ENCODE results near the gene THADA. TPM values are rescaled to one million over a fixed set of nuclear protein-coding genes. Genes with fewer than 3 reads are reported as not detected.

THADA gene
- total RNA-seq, 1 experiment from 2014 or later: 27.5 TPM

DNA sequence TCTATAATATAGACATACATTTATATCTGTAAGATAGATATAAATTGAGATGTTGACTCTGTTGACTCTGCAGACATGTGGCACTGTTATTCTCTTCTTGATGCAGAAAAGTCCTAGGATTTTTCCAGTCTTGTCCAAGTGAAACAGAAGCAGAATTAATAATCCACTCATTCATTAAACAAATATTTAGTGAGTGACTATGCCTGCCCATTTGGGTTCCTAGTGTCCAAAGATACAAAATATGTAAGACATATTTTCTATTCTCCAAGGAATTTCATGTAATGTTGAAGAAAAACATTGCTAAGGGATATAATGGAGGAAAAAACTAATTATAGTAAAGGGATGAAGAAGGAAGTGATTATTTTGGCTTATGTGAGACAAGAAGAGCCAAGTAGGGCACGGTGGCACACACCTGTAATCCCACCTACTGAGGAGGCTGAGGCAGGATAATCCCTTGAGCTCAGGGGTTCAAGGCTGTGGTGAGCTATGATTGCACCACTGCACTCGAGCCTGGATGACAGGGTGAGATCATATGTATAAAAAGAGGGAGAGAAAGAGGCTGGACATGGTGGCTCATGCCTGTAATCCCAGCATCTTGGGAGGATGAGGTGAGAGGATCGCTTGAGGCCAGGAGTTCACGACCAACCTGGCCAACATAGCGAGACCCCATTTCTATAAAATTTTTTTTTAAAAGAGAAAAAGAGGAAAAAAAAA, 21.3 kb upstream of the THADA start:
- POLR2A ChIA-PET: no interaction called here
- no peaks in the 10 kb centered on the region for H3K27me3 Mint-ChIP-seq (ENCODE audit: low read depth)
- no peak overlapping the region for H3K27ac Mint-ChIP-seq
- ATAC-seq (no peak), DNase-seq (ENCODE audit: low spot score) (no peak)
- H3K36me3 Mint-ChIP-seq: no peaks in the 10 kb centered on the region
- CTCF ChIA-PET: no interaction called here
- H3K4me1 Mint-ChIP-seq: peaks cover 6% of the 10 kb centered on the region
- peaks cover 8% of the 10 kb centered on the region for H3K9me3 Mint-ChIP-seq
- no peak overlapping the region for H3K4me3 Mint-ChIP-seq
- TF ChIP-seq EMX1 (CRISPR knock-in tag; IDR thresholded peaks at IDR 0.05): no peak
- TF ChIP-seq CREM (CRISPR knock-in tag; IDR thresholded peaks at IDR 0.05): no peak
- TF ChIP-seq, protein P1, sequence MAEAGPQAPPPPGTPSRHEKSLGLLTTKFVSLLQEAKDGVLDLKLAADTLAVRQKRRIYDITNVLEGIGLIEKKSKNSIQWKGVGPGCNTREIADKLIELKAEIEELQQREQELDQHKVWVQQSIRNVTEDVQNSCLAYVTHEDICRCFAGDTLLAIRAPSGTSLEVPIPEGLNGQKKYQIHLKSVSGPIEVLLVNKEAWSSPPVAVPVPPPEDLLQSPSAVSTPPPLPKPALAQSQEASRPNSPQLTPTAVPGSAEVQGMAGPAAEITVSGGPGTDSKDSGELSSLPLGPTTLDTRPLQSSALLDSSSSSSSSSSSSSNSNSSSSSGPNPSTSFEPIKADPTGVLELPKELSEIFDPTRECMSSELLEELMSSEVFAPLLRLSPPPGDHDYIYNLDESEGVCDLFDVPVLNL (CRISPR knock-in tag; IDR thresholded peaks at IDR 0.05; ENCODE audit: borderline replicate concordance, low read depth): no peak
- TF ChIP-seq, protein P2, sequence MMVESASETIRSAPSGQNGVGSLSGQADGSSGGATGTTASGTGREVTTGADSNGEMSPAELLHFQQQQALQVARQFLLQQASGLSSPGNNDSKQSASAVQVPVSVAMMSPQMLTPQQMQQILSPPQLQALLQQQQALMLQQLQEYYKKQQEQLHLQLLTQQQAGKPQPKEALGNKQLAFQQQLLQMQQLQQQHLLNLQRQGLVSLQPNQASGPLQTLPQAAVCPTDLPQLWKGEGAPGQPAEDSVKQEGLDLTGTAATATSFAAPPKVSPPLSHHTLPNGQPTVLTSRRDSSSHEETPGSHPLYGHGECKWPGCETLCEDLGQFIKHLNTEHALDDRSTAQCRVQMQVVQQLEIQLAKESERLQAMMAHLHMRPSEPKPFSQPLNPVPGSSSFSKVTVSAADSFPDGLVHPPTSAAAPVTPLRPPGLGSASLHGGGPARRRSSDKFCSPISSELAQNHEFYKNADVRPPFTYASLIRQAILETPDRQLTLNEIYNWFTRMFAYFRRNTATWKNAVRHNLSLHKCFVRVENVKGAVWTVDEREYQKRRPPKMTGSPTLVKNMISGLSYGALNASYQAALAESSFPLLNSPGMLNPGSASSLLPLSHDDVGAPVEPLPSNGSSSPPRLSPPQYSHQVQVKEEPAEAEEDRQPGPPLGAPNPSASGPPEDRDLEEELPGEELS (CRISPR knock-in tag; IDR thresholded peaks at IDR 0.05): no peak
- TF ChIP-seq RORB (CRISPR knock-in tag; IDR thresholded peaks at IDR 0.05): no peak
- TF ChIP-seq, protein P3, sequence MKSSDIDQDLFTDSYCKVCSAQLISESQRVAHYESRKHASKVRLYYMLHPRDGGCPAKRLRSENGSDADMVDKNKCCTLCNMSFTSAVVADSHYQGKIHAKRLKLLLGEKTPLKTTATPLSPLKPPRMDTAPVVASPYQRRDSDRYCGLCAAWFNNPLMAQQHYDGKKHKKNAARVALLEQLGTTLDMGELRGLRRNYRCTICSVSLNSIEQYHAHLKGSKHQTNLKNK (CRISPR knock-in tag; IDR thresholded peaks at IDR 0.05): no peak
- no peak for TF ChIP-seq CREB1 (CRISPR knock-in tag; IDR thresholded peaks at IDR 0.05)
- TF ChIP-seq, protein P4, sequence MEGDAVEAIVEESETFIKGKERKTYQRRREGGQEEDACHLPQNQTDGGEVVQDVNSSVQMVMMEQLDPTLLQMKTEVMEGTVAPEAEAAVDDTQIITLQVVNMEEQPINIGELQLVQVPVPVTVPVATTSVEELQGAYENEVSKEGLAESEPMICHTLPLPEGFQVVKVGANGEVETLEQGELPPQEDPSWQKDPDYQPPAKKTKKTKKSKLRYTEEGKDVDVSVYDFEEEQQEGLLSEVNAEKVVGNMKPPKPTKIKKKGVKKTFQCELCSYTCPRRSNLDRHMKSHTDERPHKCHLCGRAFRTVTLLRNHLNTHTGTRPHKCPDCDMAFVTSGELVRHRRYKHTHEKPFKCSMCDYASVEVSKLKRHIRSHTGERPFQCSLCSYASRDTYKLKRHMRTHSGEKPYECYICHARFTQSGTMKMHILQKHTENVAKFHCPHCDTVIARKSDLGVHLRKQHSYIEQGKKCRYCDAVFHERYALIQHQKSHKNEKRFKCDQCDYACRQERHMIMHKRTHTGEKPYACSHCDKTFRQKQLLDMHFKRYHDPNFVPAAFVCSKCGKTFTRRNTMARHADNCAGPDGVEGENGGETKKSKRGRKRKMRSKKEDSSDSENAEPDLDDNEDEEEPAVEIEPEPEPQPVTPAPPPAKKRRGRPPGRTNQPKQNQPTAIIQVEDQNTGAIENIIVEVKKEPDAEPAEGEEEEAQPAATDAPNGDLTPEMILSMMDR (IDR thresholded peaks at IDR 0.05): no peak
- no peak for TF ChIP-seq ETV6 (CRISPR knock-in tag; IDR thresholded peaks at IDR 0.05)
- TF ChIP-seq PRRX2 (CRISPR knock-in tag; IDR thresholded peaks at IDR 0.05): no peak
- TF ChIP-seq, protein P5, sequence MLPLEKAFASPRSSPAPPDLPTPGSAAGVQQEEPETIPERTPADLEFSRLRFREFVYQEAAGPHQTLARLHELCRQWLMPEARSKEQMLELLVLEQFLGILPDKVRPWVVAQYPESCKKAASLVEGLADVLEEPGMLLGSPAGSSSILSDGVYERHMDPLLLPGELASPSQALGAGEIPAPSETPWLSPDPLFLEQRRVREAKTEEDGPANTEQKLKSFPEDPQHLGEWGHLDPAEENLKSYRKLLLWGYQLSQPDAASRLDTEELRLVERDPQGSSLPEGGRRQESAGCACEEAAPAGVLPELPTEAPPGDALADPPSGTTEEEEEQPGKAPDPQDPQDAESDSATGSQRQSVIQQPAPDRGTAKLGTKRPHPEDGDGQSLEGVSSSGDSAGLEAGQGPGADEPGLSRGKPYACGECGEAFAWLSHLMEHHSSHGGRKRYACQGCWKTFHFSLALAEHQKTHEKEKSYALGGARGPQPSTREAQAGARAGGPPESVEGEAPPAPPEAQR (CRISPR knock-in tag; IDR thresholded peaks at IDR 0.05): no peak

DNA sequence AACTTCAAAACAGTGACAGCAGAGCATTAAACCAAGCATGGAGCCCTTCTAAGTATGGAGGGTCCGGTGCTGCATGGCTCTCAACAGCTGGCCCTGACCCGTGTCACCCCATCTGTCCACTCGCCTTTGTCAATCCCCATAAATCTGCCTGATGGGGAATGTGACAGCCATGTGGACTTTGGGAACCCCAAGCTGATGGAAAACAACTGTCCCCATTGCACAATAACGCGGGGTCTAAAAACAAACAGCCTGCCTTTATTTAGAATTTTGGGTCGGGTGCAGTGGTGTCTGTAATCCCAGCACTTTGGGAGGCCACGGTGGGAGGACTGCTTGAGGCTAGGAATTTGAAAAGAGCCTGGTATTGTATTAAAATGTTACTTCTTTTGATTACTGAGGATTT, 17.1 kb upstream of the THADA start:
- Mint-ChIP-seq H3K9me3 (peaks cover 7% of the 10 kb centered on the region), H3K4me3 (no peak overlapping the region), H3K36me3 (no peaks in the 10 kb centered on the region), H3K27me3 (ENCODE audit: low read depth) (no peaks in the 10 kb centered on the region), H3K4me1 (peaks cover 12% of the 10 kb centered on the region), H3K27ac (no peak overlapping the region)
- CTCF ChIA-PET: interaction anchor here (1.3 kb wide), 1 partner anchor 8 kb away, joined by 5 read pairs; no protein-coding TSS in a partner anchor
- DNase-seq (ENCODE audit: low spot score) (no peak), ATAC-seq (no peak)
- POLR2A ChIA-PET: no interaction called here
- TF ChIP-seq NR3C1 (CRISPR knock-in tag; conservative IDR thresholded peaks at IDR 0.05; ENCODE audit: low read depth) (no peak), RELA (CRISPR knock-in tag; IDR thresholded peaks at IDR 0.05; ENCODE audit: borderline replicate concordance) (no peak), MYBL2 (CRISPR knock-in tag; IDR thresholded peaks at IDR 0.05) (no peak)
- TF ChIP-seq, protein P1 (CRISPR knock-in tag; IDR thresholded peaks at IDR 0.05; ENCODE audit: borderline replicate concordance, low read depth): no peak
